Smooth muscle cell (in vitro differentiated cells): ENCODE data around the gene JMJD6. TPM values are rescaled to one million over a fixed set of nuclear protein-coding genes. Genes with fewer than 3 reads are reported as not detected.

ENCODE experiments used
- DNase-seq: peaks from one replicate; lab custom pipeline; 2025; ENCODE audit not compliant: unreplicated experiment; lab: John Stamatoyannopoulos, UW
- H2AFZ ChIP-seq: fragments of 200-600 bp; sonication (generic); 2 replicates; pipeline ENCODE4 v1.6.0; 2016; ENCODE audit warnings: antibody characterized with exemption, low read depth, mild to moderate bottlenecking
- H3F3A ChIP-seq: fragments of 200-600 bp; sonication (generic); 2 replicates; pipeline ENCODE4 v1.6.0; 2017; ENCODE audit warnings: antibody characterized with exemption, low read depth
- H3K27ac ChIP-seq: fragments of 200-600 bp; sonication (generic); 2 replicates; pipeline ENCODE4 v1.5.1; 2016; ENCODE audit warnings: low read depth, mild to moderate bottlenecking
- H3K27me3 ChIP-seq: fragments of 200-600 bp; sonication (generic); 2 replicates; pipeline ENCODE4 v1.6.1; 2016; ENCODE audit warnings: low read depth, mild to moderate bottlenecking
- H3K36me3 ChIP-seq: fragments of 200-600 bp; sonication (generic); 2 replicates; pipeline ENCODE4 v1.5.1; 2016; ENCODE audit warnings: low read depth
- H3K4me1 ChIP-seq: fragments of 200-600 bp; sonication (generic); 2 replicates; pipeline ENCODE4 v1.5.1; 2016; ENCODE audit warnings: low read depth
- H3K4me2 ChIP-seq: fragments of 200-600 bp; sonication (generic); 2 replicates; pipeline ENCODE4 v1.6.0; 2016; ENCODE audit warnings: mild to moderate bottlenecking
- H3K4me3 ChIP-seq: fragments of 200-600 bp; sonication (generic); 2 replicates; pipeline ENCODE4 v1.5.1; 2016; ENCODE audit warnings: mild to moderate bottlenecking
- H3K79me2 ChIP-seq: fragments of 200-600 bp; sonication (generic); 2 replicates; pipeline ENCODE4 v1.6.0; 2016; ENCODE audit warnings: low read depth, mild to moderate bottlenecking
- H3K9ac ChIP-seq: fragments of 200-600 bp; sonication (generic); 2 replicates; pipeline ENCODE4 v1.6.0; 2016; ENCODE audit warnings: low read depth
- H3K9me3 ChIP-seq: fragments of 200-600 bp; sonication (generic); replicated peaks from 2 replicates; pipeline ENCODE4 v1.5.1; 2016; ENCODE audit warnings: low read depth
- H4K20me1 ChIP-seq: fragments of 200-600 bp; sonication (generic); 2 replicates; pipeline ENCODE4 v1.6.0; 2016; ENCODE audit warnings: low read depth
- WGBS: methylation state at CpG from one replicate; pipeline ENCODE4 v1.1.7; 2016; ENCODE audit warnings: low lambda C conversion rate; 5-methylcytosine and 5-hydroxymethylcytosine counted together
- polyA plus RNA-seq: library from polyadenylated mRNA; unstranded; fragments of >200 nt; fragmentation: Nextera tagmentation; extraction: Ambion mirVana; gene quantifications from 2 replicates; pipeline ENCODE4 v1.2.1, GENCODE V29; 2016
- total RNA-seq: library from RNA; depleted of rRNA; stranded (reverse); fragments of >200 nt; gene quantifications from 2 replicates; pipeline ENCODE4 v1.2.3, GENCODE V29; 2014
- TF ChIP-seq, protein P1 (sequence below): fragments of 200-600 bp; sonication (generic); IDR thresholded peaks from 2 replicates; pipeline ENCODE4 v1.5.1; 2017; ENCODE audit warnings: borderline replicate concordance, mild to moderate bottlenecking, antibody characterized with exemption; ENCODE audit not compliant: insufficient read depth, poor library complexity, severe bottlenecking

JMJD6 gene
- total and polyA plus RNA-seq, 2 experiments from 2014 or later = 32.7 to 54.7 TPM

DNA sequence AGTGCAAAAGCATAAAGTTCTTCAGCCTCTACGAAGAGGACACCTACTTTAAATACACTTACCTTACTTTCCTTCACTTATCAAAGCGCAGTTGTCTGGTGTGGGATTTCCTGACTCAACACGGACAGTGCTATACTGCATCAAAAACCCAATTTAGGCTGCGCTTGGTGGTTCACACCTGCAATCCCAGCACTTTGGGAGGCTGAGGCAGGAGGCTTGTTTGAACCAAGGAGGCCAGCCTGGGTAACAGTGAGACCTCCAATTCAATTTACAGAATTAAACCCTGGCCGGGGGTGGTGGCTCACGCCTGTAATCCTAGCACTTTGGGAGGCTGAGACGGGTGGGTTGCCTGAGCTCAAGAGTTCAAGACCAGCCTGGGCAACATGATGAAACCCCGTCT, 4.1 kb downstream of the JMJD6 start:
- H4K20me1 ChIP-seq = peaks cover 83% of the 10 kb centered on the region
- TF ChIP-seq, protein P1, sequence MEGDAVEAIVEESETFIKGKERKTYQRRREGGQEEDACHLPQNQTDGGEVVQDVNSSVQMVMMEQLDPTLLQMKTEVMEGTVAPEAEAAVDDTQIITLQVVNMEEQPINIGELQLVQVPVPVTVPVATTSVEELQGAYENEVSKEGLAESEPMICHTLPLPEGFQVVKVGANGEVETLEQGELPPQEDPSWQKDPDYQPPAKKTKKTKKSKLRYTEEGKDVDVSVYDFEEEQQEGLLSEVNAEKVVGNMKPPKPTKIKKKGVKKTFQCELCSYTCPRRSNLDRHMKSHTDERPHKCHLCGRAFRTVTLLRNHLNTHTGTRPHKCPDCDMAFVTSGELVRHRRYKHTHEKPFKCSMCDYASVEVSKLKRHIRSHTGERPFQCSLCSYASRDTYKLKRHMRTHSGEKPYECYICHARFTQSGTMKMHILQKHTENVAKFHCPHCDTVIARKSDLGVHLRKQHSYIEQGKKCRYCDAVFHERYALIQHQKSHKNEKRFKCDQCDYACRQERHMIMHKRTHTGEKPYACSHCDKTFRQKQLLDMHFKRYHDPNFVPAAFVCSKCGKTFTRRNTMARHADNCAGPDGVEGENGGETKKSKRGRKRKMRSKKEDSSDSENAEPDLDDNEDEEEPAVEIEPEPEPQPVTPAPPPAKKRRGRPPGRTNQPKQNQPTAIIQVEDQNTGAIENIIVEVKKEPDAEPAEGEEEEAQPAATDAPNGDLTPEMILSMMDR = no peak
- H3K9ac ChIP-seq = no peak overlapping the region
- no peak overlapping the region for H3K4me3 ChIP-seq
- no peak overlapping the region for H2AFZ ChIP-seq
- DNase-seq = no peak
- H3K27ac ChIP-seq = no peak overlapping the region
- H3K4me1 ChIP-seq = peaks cover 2% of the 10 kb centered on the region
- H3K36me3 ChIP-seq = peaks cover 19% of the 10 kb centered on the region
- peaks cover 30% of the 10 kb centered on the region for H3F3A ChIP-seq
- no peaks in the 10 kb centered on the region for H3K27me3 ChIP-seq
- no peak overlapping the region for H3K4me2 ChIP-seq
- peaks cover 51% of the 10 kb centered on the region for H3K79me2 ChIP-seq
- WGBS = 97% methylated on average over 8 of the region's 8 CpGs
- no peaks in the 10 kb centered on the region for H3K9me3 ChIP-seq

DNA sequence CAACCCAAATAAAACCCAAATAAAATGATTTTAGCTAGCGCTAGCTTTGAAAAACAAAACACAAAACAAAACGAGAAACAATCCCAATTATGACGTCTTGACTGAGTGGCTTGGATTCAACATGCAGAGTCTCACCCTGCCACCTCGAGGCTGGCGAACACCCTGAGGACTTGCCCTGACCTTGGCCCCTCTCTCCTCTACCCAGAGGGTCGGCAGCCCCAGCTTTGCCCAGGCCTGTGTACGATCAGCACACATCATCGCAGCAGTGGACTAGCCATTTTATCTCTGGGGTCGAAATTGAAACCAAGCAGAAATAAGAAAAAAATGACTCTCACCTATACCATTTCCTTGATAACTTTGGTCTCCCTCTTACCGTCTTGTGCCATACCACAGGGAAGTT, 4.9 kb downstream of the JMJD6 start:
- Histone ChIP-seq H3K36me3 (peaks cover 19% of the 10 kb centered on the region), H3K27me3 (no peaks in the 10 kb centered on the region), H2AFZ (no peak overlapping the region), H3F3A (peaks cover 32% of the 10 kb centered on the region), H4K20me1 (peaks cover 91% of the 10 kb centered on the region), H3K27ac (no peak overlapping the region), H3K4me1 (peaks cover 2% of the 10 kb centered on the region), H3K9me3 (no peaks in the 10 kb centered on the region), H3K4me3 (no peak overlapping the region), H3K9ac (no peak overlapping the region), H3K4me2 (no peak overlapping the region), H3K79me2 (peaks cover 45% of the 10 kb centered on the region)
- 95% methylated on average over 10 of the region's 10 CpGs for WGBS
- TF ChIP-seq, protein P1 = no peak
- DNase-seq = no peak

DNA sequence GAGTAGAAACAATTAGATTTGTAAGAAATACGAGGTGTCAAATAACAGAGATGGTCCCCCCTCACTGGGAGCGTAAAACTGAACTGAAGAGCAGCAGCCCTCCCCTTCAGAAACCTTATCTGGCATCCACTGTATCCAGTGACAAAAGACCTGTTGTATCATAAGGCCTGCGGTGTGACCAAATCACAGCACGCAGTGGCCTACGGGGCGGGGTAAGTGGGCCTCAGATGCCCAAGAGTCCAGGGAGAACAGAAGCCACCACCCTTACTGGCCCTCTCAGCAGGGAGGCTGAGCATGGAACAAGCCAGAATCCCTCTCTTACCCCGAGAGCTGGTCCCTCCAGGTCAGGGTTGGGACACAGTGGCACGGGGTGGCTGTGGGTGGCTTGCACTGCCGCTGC, 5.5 kb downstream of the JMJD6 start:
- Histone ChIP-seq H3K79me2 (peaks cover 45% of the 10 kb centered on the region), H3K9me3 (no peaks in the 10 kb centered on the region), H3K4me1 (peaks cover 2% of the 10 kb centered on the region), H3F3A (peaks cover 32% of the 10 kb centered on the region), H3K36me3 (peaks cover 19% of the 10 kb centered on the region), H3K4me3 (no peak overlapping the region), H3K27me3 (no peaks in the 10 kb centered on the region), H3K27ac (no peak overlapping the region), H3K4me2 (no peak overlapping the region), H3K9ac (no peak overlapping the region), H2AFZ (no peak overlapping the region), H4K20me1 (peaks cover 94% of the 10 kb centered on the region)
- DNase-seq = no peak
- 96% methylated on average over 9 of the region's 9 CpGs for WGBS
- TF ChIP-seq, protein P1 = no peak

DNA sequence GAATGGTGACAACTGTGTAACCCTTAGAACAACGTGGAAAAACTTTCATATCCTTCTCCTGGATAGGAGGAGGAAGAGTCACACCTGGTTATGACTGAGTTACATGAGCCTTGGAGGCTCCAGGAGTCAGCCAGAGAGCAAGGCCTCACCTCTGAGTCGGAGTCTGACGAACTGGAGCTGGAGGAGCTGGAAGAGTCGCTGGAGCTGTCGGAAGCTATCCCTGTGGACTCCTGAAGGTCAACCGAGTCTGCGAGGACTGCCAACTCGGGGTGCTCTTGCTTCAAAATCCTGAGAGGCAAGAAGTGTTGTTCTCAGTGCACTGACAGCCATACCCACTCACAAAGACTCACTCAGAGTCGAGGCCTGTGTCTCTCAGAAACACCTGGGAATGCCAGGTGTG, 6.2 kb downstream of the JMJD6 start:
- Histone ChIP-seq H3K79me2 (peaks cover 40% of the 10 kb centered on the region), H3K4me3 (no peak overlapping the region), H3K27ac (no peak overlapping the region), H3K36me3 (peaks cover 19% of the 10 kb centered on the region), H3K4me2 (no peak overlapping the region), H3K9me3 (no peaks in the 10 kb centered on the region), H3F3A (peaks cover 32% of the 10 kb centered on the region), H3K27me3 (no peaks in the 10 kb centered on the region), H2AFZ (no peak overlapping the region), H4K20me1 (peaks cover 96% of the 10 kb centered on the region), H3K9ac (no peak overlapping the region), H3K4me1 (peaks cover 3% of the 10 kb centered on the region)
- DNase-seq = no peak
- WGBS = 99% methylated on average over 9 of the region's 9 CpGs
- TF ChIP-seq, protein P1 = no peak
